Caco-2 (cell line): ENCODE data around the gene CAPRIN1. TPM values are rescaled to one million over a fixed set of nuclear protein-coding genes. Genes with fewer than 3 reads are reported as not detected.

Experiments
- BruUV-seq: library from RNA; stranded (reverse); fragments of 400-500 nt; replicated peaks from 2 replicates; lab custom pipeline; 2021; lab: Mats Ljungman, UMichigan
- CTCF ChIA-PET: fragments of 300-600 bp; sonication (Branson Sonifier 250); formaldehyde crosslinking; loops from one replicate; lab custom pipeline; 2022; ENCODE audit warnings: antibody characterized with exemption; lab: Charles Lee
- POLR2A ChIA-PET: fragments of 300-600 bp; sonication (Branson Sonifier 250); formaldehyde crosslinking; loops from one replicate; lab custom pipeline; 2022; ENCODE audit warnings: antibody characterized with exemption; lab: Charles Lee
- DNase-seq, 2 experiments: peaks; one replicate each; pipeline versions ENCODE4 v3.0.0 to v3.0.0-alpha.2; 2020 to 2022
- H3K27me3 ChIP-seq: replicated peaks from 2 replicates; pipeline ENCODE4 v1.6.0; 2011; ENCODE audit warnings: low read length; ENCODE audit not compliant: control insufficient read depth, insufficient read depth
- H3K36me3 ChIP-seq: 2 replicates; pipeline ENCODE4 v1.5.1; 2011; ENCODE audit warnings: low read length; ENCODE audit not compliant: control insufficient read depth, insufficient read depth
- H3K4me1 ChIP-seq: fragments of 250-450 bp; sonication (Bioruptor Pico); 2 replicates; pipeline ENCODE4 v1.5.1; 2020; ENCODE audit warnings: mild to moderate bottlenecking
- H3K4me3 ChIP-seq: 2 replicates; pipeline ENCODE4 v1.5.1; 2011; ENCODE audit warnings: low read depth, mild to moderate bottlenecking, control low read depth, low read length
- H3K9me3 ChIP-seq: fragments of 250-450 bp; sonication (Bioruptor Pico); 2 replicates; pipeline ENCODE4 v1.5.1; 2020; ENCODE audit warnings: mild to moderate bottlenecking, moderate library complexity
- H3K27ac Mint-ChIP-seq: one replicate; pipeline ENCODE4 v1.8.0; 2022; ENCODE audit warnings: mixed read lengths; ENCODE audit not compliant: unreplicated experiment
- H3K27me3 Mint-ChIP-seq: one replicate; pipeline ENCODE4 v1.8.0; 2022; ENCODE audit warnings: mixed read lengths; ENCODE audit not compliant: insufficient read depth, unreplicated experiment
- H3K36me3 Mint-ChIP-seq: one replicate; pipeline ENCODE4 v1.8.0; 2022; ENCODE audit warnings: mild to moderate bottlenecking, mixed read lengths; ENCODE audit not compliant: insufficient read depth, unreplicated experiment
- H3K4me1 Mint-ChIP-seq: one replicate; pipeline ENCODE4 v1.8.0; 2022; ENCODE audit warnings: low read depth, mixed read lengths; ENCODE audit not compliant: unreplicated experiment
- H3K4me3 Mint-ChIP-seq: one replicate; pipeline ENCODE4 v1.8.0; 2022; ENCODE audit warnings: mild to moderate bottlenecking, moderate library complexity, mixed read lengths; ENCODE audit not compliant: unreplicated experiment
- H3K9me3 Mint-ChIP-seq: one replicate; pipeline ENCODE4 v1.8.0; 2022; ENCODE audit warnings: mixed read lengths; ENCODE audit not compliant: unreplicated experiment
- intact Hi-C: fragments of 100-400 bp; cut with micrococcal nuclease; formaldehyde crosslinking; loops from one replicate; pipeline ENCODE4 v1.10.0; 2022; ENCODE audit not compliant: unreplicated experiment
- total RNA-seq: library from RNA; stranded (reverse); gene quantifications from 2 replicates; pipeline ENCODE4 v1.2.3, GENCODE V29; 2022
- TF ChIP-seq, protein P1 (sequence below), 2 experiments: fragments of 200-600 bp in 1 of 2; IDR thresholded peaks; 1 replicate in 1 of 2; 2 replicates in 1 of 2; pipeline versions ENCODE4 v1.5.1 to v1.8.0; 2011 to 2022; ENCODE audit warnings: antibody characterized with exemption in 1 of 2, control low read depth in 1 of 2, inconsistent platforms in 1 of 2, low read depth in 1 of 2, low read length in 1 of 2, mild to moderate bottlenecking in 1 of 2, moderate library complexity in 1 of 2; ENCODE audit not compliant: insufficient read depth in 1 of 2, severe bottlenecking in 1 of 2, unreplicated experiment in 1 of 2

Gene CAPRIN1
- total RNA-seq, 1 experiment from 2014 or later: 224 TPM

DNA sequence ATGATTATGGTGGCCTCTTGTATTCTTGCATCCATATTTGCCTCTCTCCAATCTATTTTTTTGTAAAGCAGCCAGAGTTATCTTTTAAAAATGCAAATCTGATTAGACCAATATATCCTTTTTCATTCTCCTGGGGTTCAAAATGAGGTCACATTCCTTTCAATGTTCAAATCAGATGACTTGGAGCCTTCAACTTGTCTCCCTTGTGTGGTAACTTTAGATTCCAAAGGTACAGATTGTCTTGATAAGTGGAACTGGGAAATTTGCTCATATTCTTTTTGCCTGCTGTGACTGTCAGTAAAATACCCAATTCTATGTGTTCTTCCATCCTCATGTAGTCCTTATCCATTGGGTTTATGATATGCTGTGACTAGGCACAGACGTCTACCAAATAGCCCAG, 15.1 kb upstream of the CAPRIN1 start:
- Histone ChIP-seq H3K27me3 (no peaks in the 10 kb centered on the region), H3K4me3 (no peak overlapping the region), H3K4me1 (peaks cover 8% of the 10 kb centered on the region), H3K9me3 (no peaks in the 10 kb centered on the region), H3K36me3 (no peaks in the 10 kb centered on the region)
- TF ChIP-seq, protein P1, sequence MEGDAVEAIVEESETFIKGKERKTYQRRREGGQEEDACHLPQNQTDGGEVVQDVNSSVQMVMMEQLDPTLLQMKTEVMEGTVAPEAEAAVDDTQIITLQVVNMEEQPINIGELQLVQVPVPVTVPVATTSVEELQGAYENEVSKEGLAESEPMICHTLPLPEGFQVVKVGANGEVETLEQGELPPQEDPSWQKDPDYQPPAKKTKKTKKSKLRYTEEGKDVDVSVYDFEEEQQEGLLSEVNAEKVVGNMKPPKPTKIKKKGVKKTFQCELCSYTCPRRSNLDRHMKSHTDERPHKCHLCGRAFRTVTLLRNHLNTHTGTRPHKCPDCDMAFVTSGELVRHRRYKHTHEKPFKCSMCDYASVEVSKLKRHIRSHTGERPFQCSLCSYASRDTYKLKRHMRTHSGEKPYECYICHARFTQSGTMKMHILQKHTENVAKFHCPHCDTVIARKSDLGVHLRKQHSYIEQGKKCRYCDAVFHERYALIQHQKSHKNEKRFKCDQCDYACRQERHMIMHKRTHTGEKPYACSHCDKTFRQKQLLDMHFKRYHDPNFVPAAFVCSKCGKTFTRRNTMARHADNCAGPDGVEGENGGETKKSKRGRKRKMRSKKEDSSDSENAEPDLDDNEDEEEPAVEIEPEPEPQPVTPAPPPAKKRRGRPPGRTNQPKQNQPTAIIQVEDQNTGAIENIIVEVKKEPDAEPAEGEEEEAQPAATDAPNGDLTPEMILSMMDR (IDR thresholded peaks at IDR 0.05; ENCODE audit: insufficient read depth in 1 of 2, low read depth in 1 of 2, low read length in 1 of 2, severe bottlenecking in 1 of 2, unreplicated experiment in 1 of 2): no peak
- BruUV-seq: no TSS peak
- intact Hi-C loops: loop anchor here (2.0 kb wide), 1 partner anchor 14 kb away; the partner anchor contains the start of gene CAPRIN1
- Mint-ChIP-seq H3K27ac (peak overlapping the region; percentile 9), H3K36me3 (no peaks in the 10 kb centered on the region), H3K4me1 (peaks cover 8% of the 10 kb centered on the region), H3K4me3 (no peak overlapping the region), H3K9me3 (no peaks in the 10 kb centered on the region), H3K27me3 (no peaks in the 10 kb centered on the region)
- DNase-seq: peak in 1 of 2 experiments; percentile 29
- POLR2A ChIA-PET: interaction anchor here (0.7 kb wide), 1 partner anchor 13 kb away, joined by 3 read pairs; no protein-coding TSS in a partner anchor
- CTCF ChIA-PET: no interaction called here

- no peak overlapping the region for H3K27ac Mint-ChIP-seq
- intact Hi-C loops: loop anchor here (2.0 kb wide), 1 partner anchor 14 kb away; the partner anchor contains the start of gene CAPRIN1
- BruUV-seq: no TSS peak
- no peaks in the 10 kb centered on the region for H3K36me3 Mint-ChIP-seq
- H3K27me3 ChIP-seq: no peaks in the 10 kb centered on the region
- no peaks in the 10 kb centered on the region for H3K36me3 ChIP-seq
- ChIA-PET POLR2A (interaction anchor here (0.7 kb wide), 2 partner anchors 12 to 325 kb away, joined by 3 read pairs; no protein-coding TSS in a partner anchor), CTCF (no interaction called here)
- H3K9me3 ChIP-seq: no peaks in the 10 kb centered on the region
- peaks cover 8% of the 10 kb centered on the region for H3K4me1 ChIP-seq
- no peak overlapping the region for H3K4me3 ChIP-seq
- H3K4me3 Mint-ChIP-seq: no peak overlapping the region
- DNase-seq: no peak
- no peaks in the 10 kb centered on the region for H3K9me3 Mint-ChIP-seq
- TF ChIP-seq, protein P1 (IDR thresholded peaks at IDR 0.05; ENCODE audit: insufficient read depth in 1 of 2, low read depth in 1 of 2, low read length in 1 of 2, severe bottlenecking in 1 of 2, unreplicated experiment in 1 of 2): no peak
- peaks cover 8% of the 10 kb centered on the region for H3K4me1 Mint-ChIP-seq
- H3K27me3 Mint-ChIP-seq: no peaks in the 10 kb centered on the region
Observed at GRCh38 chr11:34037016-34037415, 14.5 kb upstream of the CAPRIN1 start.

DNA sequence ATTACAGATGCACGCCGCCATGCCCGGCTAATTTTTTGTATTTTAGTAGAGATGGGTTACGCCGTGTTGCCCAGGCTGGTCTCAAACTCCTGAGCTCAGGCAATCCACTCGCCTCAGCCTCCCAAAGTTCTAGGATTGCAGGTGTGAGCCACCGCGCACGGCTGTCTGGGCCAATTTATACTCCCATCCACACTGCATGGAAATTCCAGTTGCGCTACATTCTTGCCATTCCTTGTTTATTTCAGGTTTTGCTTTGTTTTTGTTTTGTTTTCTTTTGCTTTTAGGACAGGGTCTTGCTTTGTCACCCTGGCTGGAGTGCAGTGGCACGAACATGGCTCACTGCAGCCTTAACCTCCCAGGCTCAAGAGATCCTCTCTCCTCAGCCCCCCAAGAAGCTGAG, 11.0 kb upstream of the CAPRIN1 start:
- no peak for DNase-seq
- intact Hi-C loops: no loop called here

More for the DNA sequence above, 11.0 kb upstream of the CAPRIN1 start:
- Histone ChIP-seq H3K4me1 (peaks cover 8% of the 10 kb centered on the region), H3K4me3 (no peak overlapping the region), H3K27me3 (no peaks in the 10 kb centered on the region), H3K9me3 (no peaks in the 10 kb centered on the region), H3K36me3 (no peaks in the 10 kb centered on the region)
- no peak overlapping the region for H3K4me3 Mint-ChIP-seq
- no TSS peak for BruUV-seq
- H3K4me1 Mint-ChIP-seq: peaks cover 8% of the 10 kb centered on the region
- TF ChIP-seq, protein P1 (IDR thresholded peaks at IDR 0.05; ENCODE audit: insufficient read depth in 1 of 2, low read depth in 1 of 2, low read length in 1 of 2, severe bottlenecking in 1 of 2, unreplicated experiment in 1 of 2): no peak
- CTCF ChIA-PET: no interaction called here
- no peaks in the 10 kb centered on the region for H3K27me3 Mint-ChIP-seq
- H3K9me3 Mint-ChIP-seq: no peaks in the 10 kb centered on the region
- POLR2A ChIA-PET: no interaction called here
- no peak overlapping the region for H3K27ac Mint-ChIP-seq
- peaks cover 6% of the 10 kb centered on the region for H3K36me3 Mint-ChIP-seq
